VCaP (cell line): ENCODE results near the gene DNTT.

Source experiments
- H3K27ac ChIP-seq: fragments of 450-650 bp; 2 replicates; pipeline ENCODE4 v1.5.1; 2017
- TF ChIP-seq, protein P1 (sequence below): fragments of 450-650 bp; conservative IDR thresholded peaks from 2 replicates; pipeline ENCODE4 v1.5.1; 2017; ENCODE audit warnings: mild to moderate bottlenecking, moderate library complexity

Gene DNTT

DNA sequence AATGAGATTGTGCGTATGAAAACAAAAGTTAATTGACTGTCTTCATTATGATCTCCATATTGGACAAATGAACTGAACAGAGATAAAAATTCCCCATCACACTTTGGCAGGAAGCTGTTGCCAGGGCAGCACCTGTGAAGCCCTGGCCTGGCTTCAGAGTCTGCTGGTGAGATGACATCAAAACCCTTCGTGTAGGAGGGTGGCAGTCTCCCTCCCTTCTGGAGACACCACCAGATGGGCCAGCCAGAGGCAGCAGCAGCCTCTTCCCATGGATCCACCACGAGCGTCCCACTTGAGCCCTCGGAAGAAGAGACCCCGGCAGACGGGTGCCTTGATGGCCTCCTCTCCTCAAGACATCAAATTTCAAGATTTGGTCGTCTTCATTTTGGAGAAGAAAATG lies at the start of gene DNTT:
DNTT (plus strand) TSS at position 205 of the 400 bp plus-strand sequence; CDS start at position 269, 64 bp downstream.
- TF ChIP-seq, protein P1, sequence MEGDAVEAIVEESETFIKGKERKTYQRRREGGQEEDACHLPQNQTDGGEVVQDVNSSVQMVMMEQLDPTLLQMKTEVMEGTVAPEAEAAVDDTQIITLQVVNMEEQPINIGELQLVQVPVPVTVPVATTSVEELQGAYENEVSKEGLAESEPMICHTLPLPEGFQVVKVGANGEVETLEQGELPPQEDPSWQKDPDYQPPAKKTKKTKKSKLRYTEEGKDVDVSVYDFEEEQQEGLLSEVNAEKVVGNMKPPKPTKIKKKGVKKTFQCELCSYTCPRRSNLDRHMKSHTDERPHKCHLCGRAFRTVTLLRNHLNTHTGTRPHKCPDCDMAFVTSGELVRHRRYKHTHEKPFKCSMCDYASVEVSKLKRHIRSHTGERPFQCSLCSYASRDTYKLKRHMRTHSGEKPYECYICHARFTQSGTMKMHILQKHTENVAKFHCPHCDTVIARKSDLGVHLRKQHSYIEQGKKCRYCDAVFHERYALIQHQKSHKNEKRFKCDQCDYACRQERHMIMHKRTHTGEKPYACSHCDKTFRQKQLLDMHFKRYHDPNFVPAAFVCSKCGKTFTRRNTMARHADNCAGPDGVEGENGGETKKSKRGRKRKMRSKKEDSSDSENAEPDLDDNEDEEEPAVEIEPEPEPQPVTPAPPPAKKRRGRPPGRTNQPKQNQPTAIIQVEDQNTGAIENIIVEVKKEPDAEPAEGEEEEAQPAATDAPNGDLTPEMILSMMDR = no peak
- H3K27ac ChIP-seq = no peak within 1 kb of the TSS

DNA sequence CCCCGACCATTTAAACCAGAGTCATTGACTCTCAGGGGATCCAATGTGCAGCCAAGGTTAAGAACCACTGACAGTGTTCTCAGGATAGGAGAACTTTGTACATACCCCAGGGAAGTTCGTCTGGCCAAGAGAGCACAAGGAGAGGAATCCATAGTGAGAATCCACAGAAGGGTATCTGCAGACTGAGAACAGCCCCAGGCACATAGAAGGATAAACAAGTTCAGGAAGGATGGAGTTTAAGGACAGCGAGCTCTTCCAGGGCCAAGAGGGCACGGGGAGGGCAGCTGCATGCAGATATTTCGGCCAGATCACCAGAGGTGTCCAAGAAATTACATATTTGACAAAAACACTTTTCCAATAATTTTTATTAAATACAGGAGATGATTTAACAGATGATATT lies 49.3 kb upstream of the DNTT start:
- H3K27ac ChIP-seq = no peak overlapping the region
- TF ChIP-seq, protein P1 = no peak

DNA sequence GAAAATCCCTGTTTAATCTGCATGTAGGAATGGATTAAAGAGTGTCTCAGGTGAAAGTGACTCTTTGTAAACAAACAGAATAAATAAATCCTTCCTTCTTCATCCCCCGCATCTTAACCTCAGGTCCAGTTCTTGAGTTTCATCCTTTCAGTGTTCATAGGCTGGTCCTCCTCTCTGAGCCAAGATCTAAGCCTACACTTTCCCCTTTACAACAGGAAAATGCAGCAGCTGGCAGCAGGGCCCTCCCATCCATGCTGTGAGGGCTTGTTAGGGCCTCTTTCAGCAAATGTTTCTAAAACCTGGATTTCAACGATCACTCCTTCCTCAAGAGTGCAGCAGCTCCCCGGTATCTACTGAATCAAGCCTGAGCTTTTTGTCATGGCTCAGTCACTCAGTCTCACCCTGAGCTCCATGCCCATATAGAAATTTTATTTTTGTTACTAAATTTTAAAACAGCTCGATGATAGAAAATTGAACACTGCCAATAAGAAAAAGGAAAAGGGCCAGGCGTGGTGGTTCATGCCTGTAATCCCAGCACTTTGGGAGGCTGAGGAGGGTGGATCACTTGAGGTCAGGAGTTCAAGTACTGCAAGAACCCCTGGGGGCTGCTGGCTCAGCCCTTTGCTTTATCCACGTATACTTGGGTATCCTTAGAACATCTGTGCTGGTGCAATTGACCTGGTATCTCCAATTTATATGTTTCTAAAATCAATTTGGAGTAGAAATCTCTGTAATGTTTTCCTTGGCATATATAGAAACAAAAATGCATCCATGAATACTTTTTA lies 48.5 kb upstream of the DNTT start:
- TF ChIP-seq, protein P1 = no peak
- H3K27ac ChIP-seq = no peak overlapping the region

DNA sequence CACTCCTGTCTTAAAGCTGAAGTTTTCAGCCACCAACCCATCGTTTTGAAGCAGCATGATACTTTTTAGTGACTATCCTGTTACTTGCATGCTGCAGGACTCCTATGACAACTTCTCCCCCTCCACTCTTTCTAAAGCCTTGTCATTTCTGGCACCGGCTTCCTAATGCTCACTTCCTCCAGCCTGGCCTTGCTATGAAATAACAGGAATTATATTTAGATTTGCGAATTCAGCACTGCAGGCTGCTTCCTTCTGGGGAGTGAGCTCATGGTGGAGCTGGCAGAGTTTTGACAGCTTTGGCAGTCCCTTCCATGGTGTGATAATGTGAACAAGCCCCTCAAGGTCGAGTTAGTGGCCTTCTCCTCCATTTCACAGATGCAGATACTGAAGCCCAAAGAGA lies 46.3 kb upstream of the DNTT start:
- TF ChIP-seq, protein P1 = no peak
- no peak overlapping the region for H3K27ac ChIP-seq

DNA sequence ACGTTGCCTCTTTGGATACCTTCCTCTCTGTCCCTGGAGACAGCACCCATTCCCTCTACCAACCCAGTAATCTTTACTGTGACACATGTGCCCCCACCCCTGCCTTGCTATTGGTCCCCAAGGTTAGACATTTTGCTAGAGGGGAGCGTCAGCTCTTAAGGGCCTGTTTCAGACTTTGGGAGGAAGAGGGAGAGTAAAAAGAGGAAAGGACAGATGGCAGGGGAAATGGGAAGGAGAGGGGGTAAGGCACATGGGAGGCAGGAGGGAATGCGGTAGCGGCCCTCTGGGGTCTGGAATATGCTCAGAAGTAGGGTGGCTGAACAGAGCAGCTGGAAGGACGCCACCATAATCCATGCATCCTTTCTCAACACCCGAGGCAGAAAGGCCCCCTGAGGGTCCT lies 45.1 kb upstream of the DNTT start:
- TF ChIP-seq, protein P1 = no peak
- H3K27ac ChIP-seq = no peak overlapping the region

DNA sequence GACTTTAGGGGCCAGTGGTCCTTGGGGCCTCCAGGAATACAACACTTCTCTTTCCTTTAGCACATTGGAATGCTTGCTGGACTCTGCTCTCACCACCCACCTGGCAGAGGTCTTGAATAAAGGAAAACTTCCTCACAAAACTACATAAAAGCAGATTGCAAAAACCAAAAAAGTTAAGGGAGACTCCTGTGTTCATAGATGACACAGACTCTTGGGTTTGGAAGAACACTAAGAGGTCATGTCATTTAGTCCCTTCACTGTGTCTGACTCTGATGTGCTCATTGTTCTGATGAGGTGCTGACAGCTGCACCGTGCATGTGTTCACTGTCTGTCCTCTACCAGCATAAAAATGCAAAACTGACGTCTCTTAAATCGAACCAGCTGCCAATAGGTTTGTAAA lies 44.2 kb upstream of the DNTT start:
- H3K27ac ChIP-seq = no peak overlapping the region
- TF ChIP-seq, protein P1 = no peak

DNA sequence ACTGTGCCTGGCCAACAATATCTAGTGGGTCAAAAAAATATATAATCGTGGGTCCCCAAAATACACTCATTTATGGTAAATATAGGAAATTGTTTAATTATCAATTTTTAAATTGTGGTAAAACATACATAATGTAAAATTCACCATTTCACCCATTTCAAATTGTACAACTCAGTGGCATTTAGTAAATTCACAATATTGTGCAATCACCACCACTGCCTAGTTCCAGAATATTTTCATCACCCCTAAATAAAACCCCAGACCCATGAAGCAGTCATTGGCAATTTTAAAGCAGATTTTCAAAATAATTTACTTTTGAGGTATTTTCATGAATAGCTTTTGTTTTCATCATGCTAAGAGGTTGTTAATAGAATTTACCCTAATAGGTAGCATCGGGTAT lies 43.1 kb upstream of the DNTT start:
- no peak overlapping the region for H3K27ac ChIP-seq
- TF ChIP-seq, protein P1 = no peak
